Testis (tissue), 3 donors: ENCODE data around the gene COX4I2. TPM values are rescaled to one million over a fixed set of nuclear protein-coding genes. Genes with fewer than 3 reads are reported as not detected.
A peak's percentile ranks its signal among the peaks of the same experiment; 100 is the strongest.
"Not testable (repeated sequence)": the region's sequence is repeated elsewhere in the genome, so short reads cannot be mapped to it uniquely, and the experiment has no call there.

Experiments
- DNase-seq: peaks from one replicate; pipeline ENCODE4 v3.0.0-alpha.2; 2019
- H3K27ac ChIP-seq, 2 donors: fragments of 200-600 bp; sonication (generic); one replicate each; pipeline ENCODE4 v1.5.1; 2019
- H3K27me3 ChIP-seq: fragments of 200-600 bp; sonication (generic); one replicate; pipeline ENCODE4 v1.5.1; 2019
- H3K36me3 ChIP-seq: fragments of 200-600 bp; sonication (generic); one replicate; pipeline ENCODE4 v1.5.1; 2017; ENCODE audit warnings: low read depth; ENCODE audit errors: missing control alignments
- H3K4me1 ChIP-seq: fragments of 200-600 bp; sonication (generic); one replicate; pipeline ENCODE4 v1.5.1; 2019
- H3K4me3 ChIP-seq, 2 donors: fragments of 200-600 bp; sonication (generic); one replicate each; pipeline ENCODE4 v1.5.1; 2017 to 2019
- H3K9me3 ChIP-seq: fragments of 200-600 bp; sonication (generic); one replicate; pipeline ENCODE4 v1.5.1; 2017
- CTCF ChIP-seq, 3 experiments: fragments of 450-650 bp in 2 of 3; fragments of 200-600 bp in 1 of 3; sonication (generic) in 1 of 3; IDR thresholded peaks; one replicate each; pipeline ENCODE4 v1.5.1; 2016 to 2019; ENCODE audit warnings: antibody characterized with exemption in 3 of 3, mild to moderate bottlenecking in 2 of 3, moderate library complexity in 1 of 3
- POLR2A ChIP-seq: fragments of 450-650 bp; IDR thresholded peaks from one replicate; pipeline ENCODE4 v1.6.1; 2017; ENCODE audit warnings: antibody characterized with exemption, mild to moderate bottlenecking, moderate library complexity
- WGBS, 2 donors: methylation state at CpG; one replicate each; pipeline ENCODE4 v1.1.5; 2018; 5-methylcytosine and 5-hydroxymethylcytosine counted together
- intact Hi-C: fragments of 100-400 bp; cut with DNase I; formaldehyde crosslinking; loops from one replicate; pipeline ENCODE4 v1.15.1; 2023; ENCODE audit warnings: low total_unique reads
- polyA plus RNA-seq: library from polyadenylated mRNA; stranded (reverse); fragments of 350-450 nt; fragmentation: Illumina TruSeq; extraction: RNeasy Lipid Tissue Mini Kit (QIAGEN cat#74804); gene quantifications from one replicate; pipeline ENCODE4 v1.2.3, GENCODE V29; 2014; ENCODE audit warnings: low read depth, low replicate concordance; ENCODE audit not compliant: insufficient read depth
- total RNA-seq, 2 donors: library from RNA; depleted of rRNA; stranded (reverse); fragments of >200 nt; gene quantifications; one replicate each; pipeline ENCODE4 v1.2.3, GENCODE V29; 2016

Gene COX4I2
- total and polyA plus RNA-seq, 3 donors from 2014 or later = 2.2 to 6.1 (median 6.0) TPM

DNA sequence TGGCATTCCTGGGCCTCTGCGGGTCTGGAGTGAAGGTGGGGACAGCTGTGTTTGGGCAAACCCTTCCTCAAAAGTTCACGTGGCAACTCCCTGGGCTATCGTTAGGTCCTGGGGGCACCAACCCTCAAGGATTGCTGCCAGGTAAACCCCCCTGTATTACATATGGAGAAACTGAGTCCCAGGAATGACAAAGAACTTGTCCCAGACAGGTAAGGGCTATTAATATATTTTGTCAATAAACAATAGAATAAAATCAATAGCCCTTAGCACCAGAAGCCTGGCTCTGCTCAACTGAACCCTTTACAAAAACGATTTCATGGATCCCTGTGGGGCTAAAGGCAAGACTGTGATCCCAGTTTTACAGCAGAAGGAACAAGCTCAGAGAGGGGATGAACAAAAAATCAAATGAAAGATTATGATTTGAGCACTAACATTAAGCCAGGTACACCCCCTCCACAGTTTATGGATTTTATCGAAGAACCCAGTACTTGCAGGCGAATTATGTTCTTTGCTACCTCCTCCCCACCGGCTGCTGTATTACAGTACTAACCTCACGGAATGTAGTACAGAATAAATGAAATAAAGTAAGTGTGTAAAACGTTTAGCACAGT is 30.0 kb upstream of the COX4I2 start:
- peaks cover 16% of the 10 kb centered on the region for H3K4me1 ChIP-seq
- no peak for DNase-seq
- intact Hi-C loops = no loop called here

DNA sequence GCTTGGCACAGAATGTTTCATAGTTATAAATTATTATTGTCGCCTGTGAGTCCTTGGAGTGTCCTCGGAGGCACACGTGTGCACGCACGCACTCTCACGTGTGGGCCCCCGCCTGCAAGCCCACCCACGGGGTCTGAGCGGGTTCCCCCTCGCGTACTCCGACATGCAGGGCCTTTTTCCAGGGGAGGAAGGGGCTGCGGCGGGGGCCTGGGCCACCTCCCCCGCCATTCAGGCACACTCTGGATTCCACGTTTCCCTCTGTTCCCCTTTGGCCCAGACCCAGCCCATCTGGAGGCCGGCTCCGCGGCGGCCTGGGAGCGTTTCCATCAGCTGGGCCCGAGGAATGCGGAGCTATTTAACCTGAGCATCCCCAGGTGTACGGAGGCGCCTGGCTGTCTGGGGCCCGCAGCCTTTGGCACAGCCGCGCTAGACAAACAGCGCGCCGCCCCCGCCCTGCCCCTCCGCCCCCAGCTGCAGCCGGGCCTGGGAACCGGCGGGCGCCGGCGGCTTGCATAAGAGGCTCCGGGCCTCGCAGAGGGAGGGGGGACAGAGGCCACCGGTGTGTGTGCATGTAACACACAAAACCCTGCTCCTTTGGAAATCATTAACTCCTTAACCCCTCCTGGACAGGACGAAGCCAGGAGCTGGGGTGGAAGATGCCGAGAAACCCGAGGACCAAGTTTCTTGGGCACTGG is 29.3 kb upstream of the COX4I2 start:
- Histone ChIP-seq H3K9me3 (no peaks in the 10 kb centered on the region), H3K27ac (no peak overlapping the region), H3K4me3 (peak overlapping the region in 1 of 2 donors; percentile 6), H3K4me1 (peaks cover 16% of the 10 kb centered on the region), H3K27me3 (no peaks in the 10 kb centered on the region), H3K36me3 (no peaks in the 10 kb centered on the region)
- DNase-seq = peak; percentile 53
- 6 to 7% methylated on average over 29 to 44 of the region's 45 CpGs for WGBS, 2 donors
- TF ChIP-seq CTCF (IDR thresholded peaks at IDR 0.05) (no peak), POLR2A (no peak)
- intact Hi-C loops = no loop called here

More for the DNA sequence above, 30.0 kb upstream of the COX4I2 start:
- WGBS, 2 donors = 37 to 46% methylated on average over 9 of the region's 9 CpGs
- H3K36me3 ChIP-seq = no peaks in the 10 kb centered on the region
- TF ChIP-seq POLR2A = no peak
- TF ChIP-seq CTCF (IDR thresholded peaks at IDR 0.05) = no peak
- no peak overlapping the region for H3K27ac ChIP-seq
- no peaks in the 10 kb centered on the region for H3K9me3 ChIP-seq
- peak overlapping the region in 1 of 2 donors; percentile 6 for H3K4me3 ChIP-seq
- H3K27me3 ChIP-seq = no peaks in the 10 kb centered on the region

GRCh38 chr20:31612271-31612640 is 25.5 kb upstream of the COX4I2 start:
- H3K27ac ChIP-seq, H3K4me1 ChIP-seq: not testable (repeated sequence)

DNA sequence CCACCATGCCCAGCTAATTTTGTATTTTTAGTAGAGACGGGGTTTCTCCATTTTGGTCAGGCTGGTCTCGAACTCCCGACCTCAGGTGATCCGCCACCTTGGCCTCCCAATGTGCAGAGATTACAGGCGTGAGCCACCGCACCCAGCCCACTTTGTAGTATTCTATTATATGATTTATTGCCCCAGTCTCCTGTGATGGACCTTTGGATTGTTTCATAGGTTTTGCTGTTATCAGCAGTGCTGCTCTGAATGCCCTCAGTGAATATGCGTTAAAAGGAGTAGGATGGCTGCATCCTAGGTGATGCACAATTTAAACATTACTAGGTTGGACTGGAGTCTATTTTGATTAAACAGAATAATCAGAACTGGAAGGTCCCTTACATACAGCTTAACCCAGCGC is 22.3 kb upstream of the COX4I2 start:
- no peaks in the 10 kb centered on the region for H3K4me1 ChIP-seq
- WGBS, 2 donors = 91 to 92% methylated on average over 8 of the region's 8 CpGs
- intact Hi-C loops = no loop called here
- no peaks in the 10 kb centered on the region for H3K36me3 ChIP-seq
- no peak overlapping the region for H3K4me3 ChIP-seq
- no peak for DNase-seq
- H3K27me3 ChIP-seq = no peaks in the 10 kb centered on the region
- H3K27ac ChIP-seq = no peak overlapping the region
- TF ChIP-seq CTCF (IDR thresholded peaks at IDR 0.05) (no peak), POLR2A (no peak)
- no peaks in the 10 kb centered on the region for H3K9me3 ChIP-seq

More at GRCh38 chr20:31612271-31612640, 25.5 kb upstream of the COX4I2 start:
- WGBS, 2 donors = 72 to 76% methylated on average over 12 of the region's 12 CpGs
- DNase-seq, H3K36me3 ChIP-seq, H3K9me3 ChIP-seq, H3K27me3 ChIP-seq: not testable (repeated sequence)
- H3K4me3 ChIP-seq = peak overlapping the region in 1 of 2 donors; percentile 25
- intact Hi-C loops = loop anchor here (5.0 kb wide), 1 partner anchor 45 kb away; no protein-coding TSS in a partner anchor

DNA sequence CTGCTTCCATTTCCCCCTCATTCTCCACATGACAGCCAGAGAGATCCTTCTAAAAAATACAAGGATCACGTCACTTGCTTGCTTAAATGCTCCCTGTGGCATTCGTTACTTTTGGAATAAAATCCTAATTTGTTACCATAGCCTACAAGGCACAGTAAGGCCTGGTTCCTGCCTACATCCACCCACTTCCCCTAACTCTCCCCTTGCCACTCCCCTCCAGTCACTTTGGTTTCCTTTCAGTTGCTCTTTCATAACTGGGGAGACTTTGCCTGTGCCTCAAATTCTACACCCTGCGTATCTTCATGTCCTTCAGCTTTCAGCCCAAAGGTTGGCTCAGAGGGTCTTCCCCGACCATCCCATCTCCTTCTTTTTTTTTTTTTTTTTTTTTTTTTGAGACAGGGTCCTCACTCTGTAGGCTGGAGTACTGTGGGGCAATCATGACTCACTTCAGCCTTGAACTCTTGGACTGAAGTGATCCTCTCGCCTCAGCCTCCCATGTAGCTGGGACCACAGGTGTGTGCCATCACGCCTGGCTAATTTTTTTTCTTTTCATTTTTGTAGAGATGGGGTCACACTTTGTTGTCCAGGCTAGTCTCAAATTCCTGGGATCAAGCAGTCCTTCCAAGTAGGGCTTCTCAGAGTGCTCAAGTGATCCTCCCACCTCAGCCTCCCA is 20.1 kb upstream of the COX4I2 start:
- Histone ChIP-seq H3K4me3 (no peak overlapping the region), H3K4me1 (no peaks in the 10 kb centered on the region), H3K9me3 (no peaks in the 10 kb centered on the region), H3K27ac (no peak overlapping the region), H3K27me3 (no peaks in the 10 kb centered on the region), H3K36me3 (no peaks in the 10 kb centered on the region)
- intact Hi-C loops = no loop called here
- 80 to 83% methylated on average over 6 of the region's 6 CpGs for whole genome bisulfite sequencing, 2 donors
- TF ChIP-seq POLR2A (no peak), CTCF (IDR thresholded peaks at IDR 0.05) (no peak)
- no peak for DNase-seq
